ENCODE data around the gene ZDHHC22. TPM values are rescaled to one million over a fixed set of nuclear protein-coding genes. Genes with fewer than 3 reads are reported as not detected.
A peak's percentile ranks its signal among the peaks of the same experiment; 100 is the strongest.

Gene ZDHHC22
- total and polyA plus RNA-seq, 2 donors from 2014 or later: not detected

GRCh38 chr14:77105145-77105939 is 36.2 kb downstream of the ZDHHC22 start:
- Histone ChIP-seq H3K27ac (ENCODE audit: low read depth in 2 of 2, low read length in 2 of 2) (peak overlapping the region in 1 of 2 donors; percentile 63), H3K36me3 (ENCODE audit: control insufficient read depth in 2 of 3, insufficient read depth in 3 of 3, low read length in 3 of 3) (peaks cover 0 to 22% (median 6%) of the 10 kb centered on the region in 3 donors), H3K9me3 (ENCODE audit: control insufficient read depth in 2 of 3, insufficient read depth in 1 of 3, low read length in 3 of 3) (no peaks in the 10 kb centered on the region), H3K27me3 (ENCODE audit: control insufficient read depth, insufficient read depth, low read length) (no peaks in the 10 kb centered on the region), H3K4me1 (ENCODE audit: control insufficient read depth in 2 of 3, insufficient read depth in 2 of 3, low read depth in 1 of 3, low read length in 3 of 3) (peaks cover 0 to 15% (median 14%) of the 10 kb centered on the region in 3 donors), H3K4me3 (ENCODE audit: low read length in 3 of 3) (no peak overlapping the region), H3K9ac (ENCODE audit: low read length in 3 of 3) (no peak overlapping the region)
- no peak for TF ChIP-seq CTCF (IDR thresholded peaks at IDR 0.05; ENCODE audit: borderline replicate concordance, extremely low read depth, insufficient read depth)
- DNase-seq: peak in 1 of 5 donors; percentile 45
- intact Hi-C loops (cut with DNase I): no loop called here
- no peak for FAIRE-seq

DNA sequence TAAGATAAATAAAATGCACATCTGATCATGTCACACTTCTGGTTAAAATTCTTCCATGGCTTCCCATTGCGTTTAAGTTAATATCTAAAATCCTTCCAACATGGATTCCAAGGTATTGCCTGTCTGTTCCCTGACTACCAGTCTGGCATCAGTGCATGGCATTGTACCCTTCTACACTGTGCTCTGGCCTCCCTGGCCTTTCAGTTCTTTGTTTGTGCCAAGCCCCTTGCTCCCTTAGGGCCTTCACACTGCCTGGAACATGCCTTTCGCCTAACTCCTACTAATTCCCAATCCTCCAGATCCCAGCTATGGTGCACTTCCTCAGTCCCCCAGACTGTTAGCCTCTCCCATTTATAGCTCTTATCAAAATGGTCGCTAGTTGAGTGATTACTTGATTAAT is 37.2 kb downstream of the ZDHHC22 start:
- FAIRE-seq (no peak), DNase-seq (no peak)
- no peak overlapping the region for H3K4me3 ChIP-seq (ENCODE audit: low read length in 3 of 3)
- TF ChIP-seq CTCF (IDR thresholded peaks at IDR 0.05; ENCODE audit: borderline replicate concordance, extremely low read depth, insufficient read depth): no peak
- no peaks in the 10 kb centered on the region for H3K27me3 ChIP-seq (ENCODE audit: control insufficient read depth, insufficient read depth, low read length)
- no peaks in the 10 kb centered on the region for H3K9me3 ChIP-seq (ENCODE audit: control insufficient read depth in 2 of 3, insufficient read depth in 1 of 3, low read length in 3 of 3)
- H3K27ac ChIP-seq (ENCODE audit: low read depth in 2 of 2, low read length in 2 of 2): peak overlapping the region in 1 of 2 donors; percentile 28
- peaks cover 0 to 22% (median 0%) of the 10 kb centered on the region in 3 donors for H3K36me3 ChIP-seq (ENCODE audit: control insufficient read depth in 2 of 3, insufficient read depth in 3 of 3, low read length in 3 of 3)
- intact Hi-C loops (cut with DNase I): no loop called here
- peak overlapping the region in 2 of 3 donors; percentile 20 to 29 for H3K9ac ChIP-seq (ENCODE audit: low read length in 3 of 3)
- peaks cover under 1 to 16% (median 16%) of the 10 kb centered on the region in 3 donors for H3K4me1 ChIP-seq (ENCODE audit: control insufficient read depth in 2 of 3, insufficient read depth in 2 of 3, low read depth in 1 of 3, low read length in 3 of 3)

- intact Hi-C loops (cut with DNase I): no loop called here
- H3K27me3 ChIP-seq (ENCODE audit: control insufficient read depth, insufficient read depth, low read length): no peaks in the 10 kb centered on the region
- no peak overlapping the region for H3K4me3 ChIP-seq (ENCODE audit: low read length in 3 of 3)
- DNase-seq (no peak), FAIRE-seq (no peak)
- peaks cover 0 to 22% (median 0%) of the 10 kb centered on the region in 3 donors for H3K36me3 ChIP-seq (ENCODE audit: control insufficient read depth in 2 of 3, insufficient read depth in 3 of 3, low read length in 3 of 3)
- no peak for TF ChIP-seq CTCF (IDR thresholded peaks at IDR 0.05; ENCODE audit: borderline replicate concordance, extremely low read depth, insufficient read depth)
- H3K4me1 ChIP-seq (ENCODE audit: control insufficient read depth in 2 of 3, insufficient read depth in 2 of 3, low read depth in 1 of 3, low read length in 3 of 3): peaks cover 3 to 20% (median 20%) of the 10 kb centered on the region in 3 donors
- H3K27ac ChIP-seq (ENCODE audit: low read depth in 2 of 2, low read length in 2 of 2): peak overlapping the region in 1 of 2 donors; percentile 29
- H3K9ac ChIP-seq (ENCODE audit: low read length in 3 of 3): no peak overlapping the region
- H3K9me3 ChIP-seq (ENCODE audit: control insufficient read depth in 2 of 3, insufficient read depth in 1 of 3, low read length in 3 of 3): no peaks in the 10 kb centered on the region
Observed at GRCh38 chr14:77103951-77104350, 37.6 kb downstream of the ZDHHC22 start.

Data from kidney (tissue), 14 donors.